ENCODE results near the gene FFAR4. TPM values are rescaled to one million over a fixed set of nuclear protein-coding genes. Genes with fewer than 3 reads are reported as not detected.

FFAR4 gene
- total and polyA plus RNA-seq, 2 experiments from 2014 or later: 0.06 TPM; not detected in 1

- no peaks in the 10 kb centered on the region for H3K36me3 ChIP-seq (ENCODE audit: insufficient read depth)
- H3K4me3 Mint-ChIP-seq: no peak overlapping the region
- no peak overlapping the region for H3K27ac ChIP-seq (ENCODE audit: low read depth)
- TF ChIP-seq STAT1 (IDR thresholded peaks at IDR 0.05; ENCODE audit: unreplicated experiment): no peak
- H3K36me3 Mint-ChIP-seq (ENCODE audit: low read depth): no peaks in the 10 kb centered on the region
- H4K20me1 ChIP-seq (replicated peaks; ENCODE audit: insufficient read depth): no peaks in the 10 kb centered on the region
- H3K4me2 ChIP-seq: no peak overlapping the region
- DNase-seq (ENCODE audit: low spot score): no peak
- no peaks in the 10 kb centered on the region for H3K9me3 Mint-ChIP-seq
- no peak overlapping the region for H3K27ac Mint-ChIP-seq
- H3K4me1 Mint-ChIP-seq: no peaks in the 10 kb centered on the region
- peaks cover 11% of the 10 kb centered on the region for H3K27me3 ChIP-seq (ENCODE audit: insufficient read depth)
- no peak overlapping the region for H2AFZ ChIP-seq
- no peaks in the 10 kb centered on the region for H3K9me2 ChIP-seq (ENCODE audit: insufficient read depth)
- no peaks in the 10 kb centered on the region for H3K79me2 ChIP-seq (replicated peaks; ENCODE audit: insufficient read depth)
- no peak for ATAC-seq
- H3K27me3 Mint-ChIP-seq (ENCODE audit: insufficient read depth, low read depth, poor library complexity): peaks cover 3% of the 10 kb centered on the region
- H3K4me3 ChIP-seq: no peak overlapping the region
- no peaks in the 10 kb centered on the region for H3F3A ChIP-seq (replicated peaks; ENCODE audit: low read depth)
- no peaks in the 10 kb centered on the region for H3K4me1 ChIP-seq (ENCODE audit: insufficient read depth)
Observed at GRCh38 chr10:93608421-93608820, 42.0 kb downstream of the FFAR4 start.

- Histone ChIP-seq H3K36me3 (ENCODE audit: insufficient read depth) (no peaks in the 10 kb centered on the region), H3K9me2 (ENCODE audit: insufficient read depth) (no peaks in the 10 kb centered on the region), H3F3A (replicated peaks; ENCODE audit: low read depth) (no peaks in the 10 kb centered on the region), H2AFZ (no peak within 1 kb of the TSS), H3K4me2 (no peak within 1 kb of the TSS), H3K4me1 (ENCODE audit: insufficient read depth) (no peaks in the 10 kb centered on the region; the same call in 1 of the 2 replicates), H3K4me3 (no peak within 1 kb of the TSS), H3K27ac (ENCODE audit: low read depth) (no peak within 1 kb of the TSS), H3K79me2 (replicated peaks; ENCODE audit: insufficient read depth) (no peaks in the 10 kb centered on the region), H4K20me1 (replicated peaks; ENCODE audit: insufficient read depth) (no peaks in the 10 kb centered on the region), H3K27me3 (ENCODE audit: insufficient read depth) (no peaks in the 10 kb centered on the region)
- DNase-seq (ENCODE audit: low spot score) (no peak), ATAC-seq (no peak)
- peaks cover 3% of the 10 kb centered on the region for H3K27me3 Mint-ChIP-seq (ENCODE audit: insufficient read depth, low read depth, poor library complexity)
- H3K4me1 Mint-ChIP-seq: peaks cover 9% of the 10 kb centered on the region
- no peaks in the 10 kb centered on the region for H3K9me3 Mint-ChIP-seq
- H3K27ac Mint-ChIP-seq: no peak within 1 kb of the TSS
- H3K4me3 Mint-ChIP-seq: no peak within 1 kb of the TSS
- H3K36me3 Mint-ChIP-seq (ENCODE audit: low read depth): no peaks in the 10 kb centered on the region
- TF ChIP-seq ZNF462 (CRISPR knock-in tag; IDR thresholded peaks at IDR 0.05) (no peak), STAT1 (IDR thresholded peaks at IDR 0.05; ENCODE audit: unreplicated experiment) (no peak), NANOG (IDR thresholded peaks at IDR 0.05; ENCODE audit: borderline replicate concordance) (no peak), POLR2AphosphoS5 (IDR thresholded peaks at IDR 0.05; ENCODE audit: low read depth) (no peak), REST (IDR thresholded peaks at IDR 0.05; ENCODE audit: unreplicated experiment) (no peak), ZNF114 (CRISPR knock-in tag; IDR thresholded peaks at IDR 0.05) (no peak), CREB1 (CRISPR knock-in tag; IDR thresholded peaks at IDR 0.05; ENCODE audit: low read depth) (no peak), EZH2phosphoT487 (IDR thresholded peaks at IDR 0.05; ENCODE audit: unreplicated experiment) (no peak), ZNF331 (CRISPR knock-in tag; IDR thresholded peaks at IDR 0.05; ENCODE audit: low read depth) (no peak), EZH2 (IDR thresholded peaks at IDR 0.05; ENCODE audit: low read depth, unreplicated experiment) (no peak), JUNB (IDR thresholded peaks at IDR 0.05; ENCODE audit: unreplicated experiment) (no peak), CTCF (conservative IDR thresholded peaks at IDR 0.05; ENCODE audit: low read depth in 2 of 2) (no peak)
Observed at GRCh38 chr10:93612311-93612710, 45.8 kb downstream of the FFAR4 start, which contains the start of gene PDE6C. TSS of gene PDE6C (plus strand) at chr10:93612537. CDS start at chr10:93612726, 189 bp downstream.
